Measurements from ENCODE around the gene MAB21L4. TPM values are rescaled to one million over a fixed set of nuclear protein-coding genes. Genes with fewer than 3 reads are reported as not detected.

Gene MAB21L4
- total RNA-seq, 2 experiments from 2014 or later: not detected

DNA sequence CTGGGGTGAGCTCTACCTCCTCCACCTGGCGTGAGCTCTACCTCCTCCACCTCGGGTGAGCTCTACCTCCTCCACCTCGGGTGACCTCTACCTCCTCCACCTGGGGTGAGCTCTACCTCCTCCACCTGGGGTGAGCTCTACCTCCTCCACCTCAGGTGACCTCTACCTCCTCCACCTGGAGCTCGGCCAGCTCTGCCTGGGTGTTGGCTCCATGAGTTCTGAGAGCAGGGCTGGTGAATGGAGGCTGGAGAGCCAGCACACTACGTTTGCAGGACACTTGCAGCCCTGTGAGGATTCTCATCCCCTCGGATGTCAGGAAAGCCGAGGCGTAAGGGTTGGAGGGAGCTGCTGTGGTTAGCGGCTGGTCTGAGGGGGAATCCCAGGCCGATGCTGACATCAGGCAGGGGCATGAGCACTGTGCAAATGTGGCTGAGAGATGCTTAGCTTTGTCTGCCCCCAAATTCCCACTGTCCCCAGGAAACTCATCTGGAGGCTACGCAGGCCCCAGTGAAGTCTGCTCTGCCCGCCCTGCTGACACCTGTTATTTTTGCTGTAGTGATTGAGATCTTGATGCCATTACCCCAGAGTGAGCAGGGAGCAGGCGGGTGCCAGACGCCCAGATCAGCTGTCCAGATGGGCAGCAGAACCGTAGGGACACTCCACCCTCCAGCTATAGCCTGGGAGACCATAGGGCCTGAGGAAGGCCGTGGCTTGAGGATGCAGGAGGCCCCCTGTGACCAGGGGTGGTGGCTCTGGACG lies 13.4 kb upstream of the MAB21L4 start:
- Mint-ChIP-seq H3K27ac (no peak overlapping the region), H3K36me3 (ENCODE audit: low read depth) (no peaks in the 10 kb centered on the region), H3K27me3 (peaks cover 5% of the 10 kb centered on the region), H3K4me1 (ENCODE audit: low read depth) (no peaks in the 10 kb centered on the region), H3K9me3 (no peaks in the 10 kb centered on the region), H3K4me3 (no peak overlapping the region)
- ATAC-seq (no peak), DNase-seq (no peak)
- TF ChIP-seq CTCF (IDR thresholded peaks at IDR 0.05): no peak
- ChIA-PET POLR2A (no interaction called here), CTCF (no interaction called here)
- intact Hi-C loops (cut with micrococcal nuclease): no loop called here

- no peak for TF ChIP-seq CTCF (IDR thresholded peaks at IDR 0.05)
- peaks cover 2% of the 10 kb centered on the region for H3K27me3 Mint-ChIP-seq
- ChIA-PET POLR2A (no interaction called here), CTCF (no interaction called here)
- H3K27ac Mint-ChIP-seq: no peak overlapping the region
- no peaks in the 10 kb centered on the region for H3K4me1 Mint-ChIP-seq (ENCODE audit: low read depth)
- no peak overlapping the region for H3K4me3 Mint-ChIP-seq
- intact Hi-C loops (cut with micrococcal nuclease): no loop called here
- no peak for ATAC-seq
- no peak for DNase-seq
- H3K9me3 Mint-ChIP-seq: no peaks in the 10 kb centered on the region
- no peaks in the 10 kb centered on the region for H3K36me3 Mint-ChIP-seq (ENCODE audit: low read depth)
Measured at GRCh38 chr2:240906911-240907590, 11.1 kb upstream of the MAB21L4 start.

DNA sequence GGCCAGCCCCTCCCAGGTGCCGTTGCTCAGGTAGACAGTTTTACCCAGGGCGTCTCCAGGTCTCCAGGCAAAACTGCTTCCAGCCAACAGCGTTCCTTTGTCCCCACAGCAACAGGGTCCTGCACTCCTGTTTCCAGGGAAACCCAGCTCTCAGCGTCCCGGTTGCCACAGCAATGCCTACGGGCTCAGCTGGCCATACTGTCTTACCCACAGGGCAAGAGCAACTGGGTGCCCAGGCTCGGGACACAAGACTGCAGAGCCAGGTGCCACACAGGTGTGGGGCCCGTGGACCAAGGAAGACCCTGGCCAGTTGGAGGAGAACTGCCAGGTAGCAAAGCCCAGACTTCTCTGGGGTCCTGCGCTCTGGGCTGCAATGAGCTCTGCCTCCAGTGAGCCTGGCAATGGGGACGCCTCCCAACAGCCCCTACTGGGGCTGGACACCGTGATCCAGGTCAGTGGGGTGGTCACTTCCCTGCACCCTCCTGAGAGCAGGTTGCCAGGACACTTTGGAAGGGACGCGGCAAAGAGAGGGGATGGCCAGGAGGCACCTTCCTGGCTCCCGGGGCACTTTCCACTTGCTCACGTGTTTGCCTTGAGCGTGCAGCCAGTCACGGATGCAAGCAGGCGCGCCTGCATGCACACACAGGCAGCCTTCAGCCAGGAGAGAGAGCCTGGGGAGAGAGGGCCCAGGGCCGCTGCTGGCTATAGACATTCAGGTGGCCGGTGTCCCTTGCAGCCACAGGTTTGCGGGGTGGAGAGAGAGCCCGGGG lies 10.4 kb upstream of the MAB21L4 start, which contains the start of gene CROCC2:
Gene CROCC2 (plus strand): TSS at position 196 of the 770 bp plus-strand sequence. CDS start 178 bp downstream, at position 374.
- ChIA-PET CTCF (no interaction called here), POLR2A (no interaction called here)
- H3K27me3 Mint-ChIP-seq: no peaks in the 10 kb centered on the region
- no peak within 1 kb of the TSS for H3K4me3 Mint-ChIP-seq
- no peaks in the 10 kb centered on the region for H3K36me3 Mint-ChIP-seq (ENCODE audit: low read depth)
- ATAC-seq (no peak), DNase-seq (no peak)
- no peak within 1 kb of the TSS for H3K27ac Mint-ChIP-seq
- intact Hi-C loops (cut with micrococcal nuclease): no loop called here
- no peaks in the 10 kb centered on the region for H3K9me3 Mint-ChIP-seq
- no peaks in the 10 kb centered on the region for H3K4me1 Mint-ChIP-seq (ENCODE audit: low read depth)
- TF ChIP-seq CTCF (IDR thresholded peaks at IDR 0.05): no peak

DNA sequence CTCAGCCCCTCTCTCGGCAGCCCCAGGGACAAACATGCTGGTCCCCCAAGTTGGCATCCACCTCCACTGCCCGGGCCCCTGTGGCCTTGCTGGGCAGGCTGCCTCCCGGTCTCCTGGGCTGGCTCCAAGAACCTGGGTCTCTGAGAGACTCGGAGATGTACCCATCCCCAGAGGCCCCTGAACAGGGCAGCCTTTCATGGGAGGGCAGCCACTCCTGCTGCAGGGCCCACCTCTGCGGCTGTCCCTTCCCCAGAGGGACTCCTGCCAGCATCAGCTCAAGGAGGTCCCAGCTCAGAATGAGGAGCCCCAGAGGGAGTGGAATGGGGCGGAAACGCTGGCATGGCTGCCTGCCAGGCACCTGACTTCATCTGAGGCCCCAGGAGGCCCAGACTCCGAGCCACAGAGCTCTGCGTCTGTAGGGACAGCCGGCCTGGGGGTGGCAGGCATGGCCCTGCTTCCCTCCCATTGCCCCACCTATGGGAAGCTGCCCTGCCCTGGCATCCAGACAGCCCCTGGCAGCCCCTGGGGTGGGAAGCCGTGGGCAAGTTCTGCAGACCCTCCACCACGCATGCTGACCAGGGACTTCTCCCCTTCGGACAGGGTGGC lies 9.3 kb upstream of the MAB21L4 start:
- Mint-ChIP-seq H3K4me1 (ENCODE audit: low read depth) (no peaks in the 10 kb centered on the region), H3K9me3 (no peaks in the 10 kb centered on the region), H3K36me3 (ENCODE audit: low read depth) (no peaks in the 10 kb centered on the region), H3K27me3 (no peaks in the 10 kb centered on the region), H3K27ac (no peak overlapping the region), H3K4me3 (no peak overlapping the region)
- DNase-seq (no peak), ATAC-seq (no peak)
- no peak for TF ChIP-seq CTCF (IDR thresholded peaks at IDR 0.05)
- intact Hi-C loops (cut with micrococcal nuclease): no loop called here
- ChIA-PET POLR2A (no interaction called here), CTCF (no interaction called here)
